Body of pancreas (tissue), 4 donors: ENCODE measurements around the gene IGBP1.

Source experiments
- CTCF ChIP-seq, 7 experiments: fragments of 450-650 bp in 4 of 7; fragments of 200-600 bp in 3 of 7; sonication (generic) in 3 of 7; IDR thresholded peaks; one replicate each; pipeline ENCODE4 v1.5.1; 2016 to 2019; ENCODE audit warnings: antibody characterized with exemption in 7 of 7
- POLR2A ChIP-seq, 3 donors: fragments of 450-650 bp; IDR thresholded peaks; one replicate each; pipeline ENCODE4 v1.6.1; 2016; ENCODE audit warnings: antibody characterized with exemption in 3 of 3, mild to moderate bottlenecking in 2 of 3

- TF ChIP-seq CTCF (IDR thresholded peaks at IDR 0.05): no peak
- no peak for TF ChIP-seq POLR2A (IDR thresholded peaks at IDR 0.05)
Measured at GRCh38 chrX:70208479-70208878, 75.2 kb downstream of the IGBP1 start.
